Neural progenitor cell (in vitro differentiated cells): ENCODE measurements around the gene CD44. TPM values are rescaled to one million over a fixed set of nuclear protein-coding genes. Genes with fewer than 3 reads are reported as not detected.

Experiments used
- DNase-seq: peaks from one replicate; pipeline ENCODE4 v3.0.0-alpha.2; 2016; ENCODE audit warnings: low spot score
- H2AFZ ChIP-seq: fragments of 200-600 bp; sonication (generic); replicated peaks from 2 replicates; pipeline ENCODE4 v1.6.1; 2016; ENCODE audit warnings: antibody characterized with exemption
- H3F3A ChIP-seq: fragments of 200-600 bp; sonication (generic); 2 replicates; pipeline ENCODE4 v1.6.1; 2016; ENCODE audit warnings: antibody characterized with exemption, low read depth
- H3K27ac ChIP-seq: fragments of 200-600 bp; sonication (generic); 2 replicates; pipeline ENCODE4 v1.5.1; 2016; ENCODE audit warnings: mild to moderate bottlenecking
- H3K27me3 ChIP-seq: fragments of 200-600 bp; sonication (generic); 2 replicates; pipeline ENCODE4 v1.6.1; 2016; ENCODE audit warnings: mild to moderate bottlenecking, moderate library complexity
- H3K36me3 ChIP-seq: fragments of 200-600 bp; sonication (generic); 2 replicates; pipeline ENCODE4 v1.5.1; 2016
- H3K4me1 ChIP-seq: fragments of 200-600 bp; sonication (generic); 2 replicates; pipeline ENCODE4 v1.6.1; 2016; ENCODE audit warnings: mixed run types
- H3K4me2 ChIP-seq: fragments of 200-600 bp; sonication (generic); 2 replicates; pipeline ENCODE4 v1.6.1; 2016
- H3K4me3 ChIP-seq: fragments of 200-600 bp; sonication (generic); 2 replicates; pipeline ENCODE4 v1.5.1; 2016
- H3K79me2 ChIP-seq: fragments of 200-600 bp; sonication (generic); 2 replicates; pipeline ENCODE4 v1.6.1; 2016; ENCODE audit warnings: low read depth
- H3K9ac ChIP-seq: fragments of 200-600 bp; sonication (generic); 2 replicates; pipeline ENCODE4 v1.6.1; 2016
- H3K9me3 ChIP-seq: fragments of 200-600 bp; sonication (generic); 2 replicates; pipeline ENCODE4 v1.5.1; 2016; ENCODE audit warnings: low read depth
- H4K20me1 ChIP-seq: fragments of 200-600 bp; sonication (generic); 2 replicates; pipeline ENCODE4 v1.6.1; 2016; ENCODE audit warnings: low read depth
- H3K27ac Mint-ChIP-seq: 3 replicates; pipeline ENCODE4 v1.8.0; 2021; ENCODE audit warnings: mixed read lengths
- H3K27me3 Mint-ChIP-seq: 2 replicates; pipeline ENCODE4 v1.8.0; 2022; ENCODE audit warnings: low read depth, mild to moderate bottlenecking, inconsistent platforms, moderate library complexity, mixed read lengths; ENCODE audit not compliant: insufficient read depth
- H3K36me3 Mint-ChIP-seq: 3 replicates; pipeline ENCODE4 v1.8.0; 2021; ENCODE audit warnings: mixed read lengths
- H3K4me1 Mint-ChIP-seq: 3 replicates; pipeline ENCODE4 v1.8.0; 2021; ENCODE audit warnings: mixed read lengths
- H3K4me3 Mint-ChIP-seq: 3 replicates; pipeline ENCODE4 v1.8.0; 2021; ENCODE audit warnings: mild to moderate bottlenecking, moderate library complexity, mixed read lengths
- H3K9me3 Mint-ChIP-seq: 3 replicates; pipeline ENCODE4 v1.8.0; 2020; ENCODE audit warnings: mixed read lengths
- CTCF ChIP-seq: fragments of 200-600 bp; sonication (generic); IDR thresholded peaks from 2 replicates; pipeline ENCODE4 v1.5.1; 2017; ENCODE audit warnings: antibody characterized with exemption, mild to moderate bottlenecking
- EZH2 ChIP-seq: fragments of 200-600 bp; sonication (generic); IDR thresholded peaks from 2 replicates; pipeline ENCODE4 v1.6.1; 2017; ENCODE audit warnings: antibody characterized with exemption, mild to moderate bottlenecking, moderate library complexity
- EZH2phosphoT487 ChIP-seq: fragments of 200-600 bp; sonication (generic); IDR thresholded peaks from 2 replicates; pipeline ENCODE4 v1.6.1; 2017; ENCODE audit warnings: antibody characterized with exemption
- total RNA-seq: library from RNA; depleted of rRNA; stranded (reverse); fragments of >200 nt; gene quantifications from 2 replicates; pipeline ENCODE4 v1.2.3, GENCODE V29; 2015; ENCODE audit warnings: low replicate concordance

Gene CD44
- total RNA-seq, 1 donor from 2014 or later = 1.4 TPM

GRCh38 chr11:35100013-35100383 lies 39.0 kb upstream of the CD44 start:
- H3K79me2 ChIP-seq = no peaks in the 10 kb centered on the region
- no peaks in the 10 kb centered on the region for H3K9me3 ChIP-seq
- H3K9ac ChIP-seq = no peak overlapping the region
- no peaks in the 10 kb centered on the region for H3K36me3 ChIP-seq
- no peak overlapping the region for H3K4me2 ChIP-seq
- TF ChIP-seq CTCF (no peak), EZH2 (no peak), EZH2phosphoT487 (no peak)
- no peak overlapping the region for H2AFZ ChIP-seq
- H3K27ac ChIP-seq = no peak overlapping the region
- no peak overlapping the region for H3K4me3 Mint-ChIP-seq
- H3K4me1 Mint-ChIP-seq = no peaks in the 10 kb centered on the region
- H3K27ac Mint-ChIP-seq = no peak overlapping the region
- peaks cover 3% of the 10 kb centered on the region for H3K27me3 Mint-ChIP-seq
- no peak for DNase-seq
- H3K36me3 Mint-ChIP-seq = no peaks in the 10 kb centered on the region
- no peak overlapping the region for H3K4me3 ChIP-seq
- no peaks in the 10 kb centered on the region for H3F3A ChIP-seq
- no peaks in the 10 kb centered on the region for H3K27me3 ChIP-seq
- no peaks in the 10 kb centered on the region for H3K4me1 ChIP-seq
- no peaks in the 10 kb centered on the region for H3K9me3 Mint-ChIP-seq
- no peaks in the 10 kb centered on the region for H4K20me1 ChIP-seq

- H3K27me3 Mint-ChIP-seq = no peaks in the 10 kb centered on the region
- no peak overlapping the region for H3K4me3 ChIP-seq
- H2AFZ ChIP-seq = no peak overlapping the region
- H3K36me3 ChIP-seq = no peaks in the 10 kb centered on the region
- H3K4me2 ChIP-seq = no peak overlapping the region
- no peak overlapping the region for H3K27ac Mint-ChIP-seq
- no peaks in the 10 kb centered on the region for H3K9me3 ChIP-seq
- H3F3A ChIP-seq = no peaks in the 10 kb centered on the region
- H3K9ac ChIP-seq = no peak overlapping the region
- H3K36me3 Mint-ChIP-seq = no peaks in the 10 kb centered on the region
- H3K4me1 ChIP-seq = no peaks in the 10 kb centered on the region
- H3K4me1 Mint-ChIP-seq = no peaks in the 10 kb centered on the region
- no peaks in the 10 kb centered on the region for H3K79me2 ChIP-seq
- H3K4me3 Mint-ChIP-seq = no peak overlapping the region
- no peak overlapping the region for H3K27ac ChIP-seq
- DNase-seq = no peak
- H3K9me3 Mint-ChIP-seq = no peaks in the 10 kb centered on the region
- no peak for TF ChIP-seq EZH2phosphoT487
- TF ChIP-seq EZH2 = no peak
- TF ChIP-seq CTCF = no peak
- H3K27me3 ChIP-seq = no peaks in the 10 kb centered on the region
- H4K20me1 ChIP-seq = no peaks in the 10 kb centered on the region
These were observed 37.7 kb upstream of the CD44 start for GRCh38 chr11:35101223-35101622.

- Histone ChIP-seq H3K79me2 (no peaks in the 10 kb centered on the region), H3F3A (no peaks in the 10 kb centered on the region)
- TF ChIP-seq CTCF (no peak), EZH2 (no peak), EZH2phosphoT487 (no peak)
These were observed 36.7 kb upstream of the CD44 start for GRCh38 chr11:35102267-35102666.

More at GRCh38 chr11:35102267-35102666, 36.7 kb upstream of the CD44 start:
- DNase-seq = no peak
- H3K27me3 Mint-ChIP-seq = no peaks in the 10 kb centered on the region
- H3K27ac Mint-ChIP-seq = no peak overlapping the region
- Histone ChIP-seq H3K4me1 (no peaks in the 10 kb centered on the region), H3K27me3 (no peaks in the 10 kb centered on the region), H3K4me2 (no peak overlapping the region), H3K4me3 (no peak overlapping the region), H3K9me3 (no peaks in the 10 kb centered on the region), H2AFZ (no peak overlapping the region), H3K27ac (no peak overlapping the region), H3K9ac (no peak overlapping the region), H3K36me3 (no peaks in the 10 kb centered on the region), H4K20me1 (no peaks in the 10 kb centered on the region)
- no peak overlapping the region for H3K4me3 Mint-ChIP-seq
- no peaks in the 10 kb centered on the region for H3K4me1 Mint-ChIP-seq
- H3K9me3 Mint-ChIP-seq = no peaks in the 10 kb centered on the region
- H3K36me3 Mint-ChIP-seq = no peaks in the 10 kb centered on the region
